GM18858 (cell line): ENCODE results near the gene PHACTR3.

Experiments used
- ATAC-seq: cut with Tn5 transposase; IDR thresholded peaks from one replicate; pipeline ENCODE4 v1.9.1; 2021; ENCODE audit not compliant: unreplicated experiment

Gene PHACTR3

GRCh38 chr20:59645271-59645670 is 40.9 kb downstream of the PHACTR3 start:
- no peak for ATAC-seq

- ATAC-seq, result no peak
These were observed 41.4 kb downstream of the PHACTR3 start for GRCh38 chr20:59645761-59646171.

- no peak for ATAC-seq
These were observed 42.1 kb downstream of the PHACTR3 start for GRCh38 chr20:59646487-59646886.

GRCh38 chr20:59647271-59647670 is 42.9 kb downstream of the PHACTR3 start:
- ATAC-seq, result no peak

- no peak for ATAC-seq
These were observed 44.2 kb downstream of the PHACTR3 start for GRCh38 chr20:59648466-59649070.

GRCh38 chr20:59650418-59650817 is 46.1 kb downstream of the PHACTR3 start:
- ATAC-seq, result no peak

- no peak for ATAC-seq
These were observed 48.0 kb downstream of the PHACTR3 start for GRCh38 chr20:59652381-59652780.

GRCh38 chr20:59656417-59656816 is 52.1 kb downstream of the PHACTR3 start:
- ATAC-seq, result no peak

GRCh38 chr20:59657459-59658046 is 53.2 kb downstream of the PHACTR3 start:
- ATAC-seq, result no peak

- no peak for ATAC-seq
These were observed 56.1 kb downstream of the PHACTR3 start for GRCh38 chr20:59660471-59660870.

GRCh38 chr20:59661153-59661552 is 56.8 kb downstream of the PHACTR3 start:
- no peak for ATAC-seq

GRCh38 chr20:59661621-59662020 is 57.3 kb downstream of the PHACTR3 start:
- ATAC-seq, result no peak

- no peak for ATAC-seq
These were observed 57.8 kb downstream of the PHACTR3 start for GRCh38 chr20:59662161-59662560.

- no peak for ATAC-seq
These were observed 58.6 kb downstream of the PHACTR3 start for GRCh38 chr20:59662856-59663512.

GRCh38 chr20:59663513-59664060 is 59.2 kb downstream of the PHACTR3 start:
- no peak for ATAC-seq

GRCh38 chr20:59664421-59664941 is 60.1 kb downstream of the PHACTR3 start:
- ATAC-seq, result no peak

- ATAC-seq, result no peak
These were observed 61.6 kb downstream of the PHACTR3 start for GRCh38 chr20:59665656-59666555.

GRCh38 chr20:59666586-59666985 is 62.2 kb downstream of the PHACTR3 start:
- no peak for ATAC-seq

- ATAC-seq, result no peak
These were observed 62.8 kb downstream of the PHACTR3 start for GRCh38 chr20:59667131-59667530.

- no peak for ATAC-seq
These were observed 63.7 kb downstream of the PHACTR3 start for GRCh38 chr20:59667981-59668515.
